ENCODE results near the gene DLGAP1.

GRCh38 chr18:4068552-4069158, 386.5 kb downstream of the DLGAP1 start:
- TF ChIP-seq, protein P1, sequence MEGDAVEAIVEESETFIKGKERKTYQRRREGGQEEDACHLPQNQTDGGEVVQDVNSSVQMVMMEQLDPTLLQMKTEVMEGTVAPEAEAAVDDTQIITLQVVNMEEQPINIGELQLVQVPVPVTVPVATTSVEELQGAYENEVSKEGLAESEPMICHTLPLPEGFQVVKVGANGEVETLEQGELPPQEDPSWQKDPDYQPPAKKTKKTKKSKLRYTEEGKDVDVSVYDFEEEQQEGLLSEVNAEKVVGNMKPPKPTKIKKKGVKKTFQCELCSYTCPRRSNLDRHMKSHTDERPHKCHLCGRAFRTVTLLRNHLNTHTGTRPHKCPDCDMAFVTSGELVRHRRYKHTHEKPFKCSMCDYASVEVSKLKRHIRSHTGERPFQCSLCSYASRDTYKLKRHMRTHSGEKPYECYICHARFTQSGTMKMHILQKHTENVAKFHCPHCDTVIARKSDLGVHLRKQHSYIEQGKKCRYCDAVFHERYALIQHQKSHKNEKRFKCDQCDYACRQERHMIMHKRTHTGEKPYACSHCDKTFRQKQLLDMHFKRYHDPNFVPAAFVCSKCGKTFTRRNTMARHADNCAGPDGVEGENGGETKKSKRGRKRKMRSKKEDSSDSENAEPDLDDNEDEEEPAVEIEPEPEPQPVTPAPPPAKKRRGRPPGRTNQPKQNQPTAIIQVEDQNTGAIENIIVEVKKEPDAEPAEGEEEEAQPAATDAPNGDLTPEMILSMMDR (IDR thresholded peaks at IDR 0.05 in 4 of 5, conservative IDR thresholded peaks at IDR 0.05 in 1 of 5): peak in 3 of 5 experiments; percentile 3 to 54 (median 46)
- TF ChIP-seq POLR2A (IDR thresholded peaks at IDR 0.05): no peak
